ENCODE data around the gene JTB. TPM values are rescaled to one million over a fixed set of nuclear protein-coding genes. Genes with fewer than 3 reads are reported as not detected.

JTB gene
- total RNA-seq, 1 experiment from 2014 or later, result 123 TPM

- Histone ChIP-seq H3K36me3 (ENCODE audit: control insufficient read depth in 1 of 2, insufficient read depth in 2 of 2, low read length in 2 of 2) (peaks cover 11 to 21% of the 10 kb centered on the region in 2 experiments; a peak in 3 of 4 replicates), H4K20me1 (ENCODE audit: insufficient read depth) (no peaks in the 10 kb centered on the region), H2AFZ (ENCODE audit: low read depth, low read length, poor library complexity, severe bottlenecking) (no peak overlapping the region), H3K4me1 (ENCODE audit: control insufficient read depth in 1 of 2, insufficient read depth in 2 of 2, low read length in 2 of 2) (peaks cover 7 to 25% of the 10 kb centered on the region in 2 experiments; a peak in 3 of 4 replicates), H3K9ac (ENCODE audit: low read length) (peak overlapping the region; percentile 81), H3K79me2 (ENCODE audit: insufficient read depth, low read length) (peaks cover 65% of the 10 kb centered on the region), H3K4me2 (ENCODE audit: low read length) (peak overlapping the region; percentile 87), H3K27me3 (ENCODE audit: insufficient read depth, low read length) (no peaks in the 10 kb centered on the region), H3K9me3 (ENCODE audit: control insufficient read depth in 1 of 2, insufficient read depth in 1 of 2, low read depth in 1 of 2, low read length in 2 of 2) (no peaks in the 10 kb centered on the region), H3K27ac (ENCODE audit: low read depth, low read length) (peak overlapping the region; percentile 94), H3K4me3 (replicated peaks in 1 of 2; ENCODE audit: low read depth in 1 of 2, low read length in 2 of 2) (peak overlapping the region; percentile 64 to 88), H3K9me2 (ENCODE audit: insufficient read depth) (no peaks in the 10 kb centered on the region)
- RAD21 ChIA-PET (ENCODE audit: low non-redundant PET in 1 of 2, low total read pairs in 2 of 2, uncharacterized antibody in 2 of 2, unreplicated experiment in 2 of 2), result no interaction called here
- intact Hi-C loops (cut with micrococcal nuclease), result no loop called here
- TF ChIP-seq POLR2AphosphoS5 (IDR thresholded peaks at IDR 0.05; ENCODE audit: low read depth, low read length) (no peak), MAX (IDR thresholded peaks at IDR 0.05) (no peak), CBX3 (IDR thresholded peaks at IDR 0.05; ENCODE audit: low read depth) (no peak), EZH2phosphoT487 (IDR thresholded peaks at IDR 0.05; ENCODE audit: borderline replicate concordance) (no peak), POLR2A (IDR thresholded peaks at IDR 0.05; ENCODE audit: borderline replicate concordance, extremely low read depth, insufficient read depth, insufficient read length) (no peak), SRF (IDR thresholded peaks at IDR 0.05; ENCODE audit: low read depth) (no peak), RAD21 (IDR thresholded peaks at IDR 0.05; ENCODE audit: low read depth) (no peak), SP1 (IDR thresholded peaks at IDR 0.05; ENCODE audit: low read depth) (no peak), CEBPB (IDR thresholded peaks at IDR 0.05; ENCODE audit: low read depth) (no peak), SIN3A (IDR thresholded peaks at IDR 0.05; ENCODE audit: low read depth) (no peak), ZFX (IDR thresholded peaks at IDR 0.05) (no peak), FOSL1 (IDR thresholded peaks at IDR 0.05; ENCODE audit: low read depth) (no peak), EGR1 (IDR thresholded peaks at IDR 0.05; ENCODE audit: low read depth) (no peak), EZH2 (IDR thresholded peaks at IDR 0.05) (no peak), ELF1 (IDR thresholded peaks at IDR 0.05; ENCODE audit: borderline replicate concordance, low read depth) (no peak), TCF7L2 (IDR thresholded peaks at IDR 0.05; ENCODE audit: borderline replicate concordance, extremely low read depth, insufficient read depth, insufficient read length) (no peak)
- TF ChIP-seq, protein P1, sequence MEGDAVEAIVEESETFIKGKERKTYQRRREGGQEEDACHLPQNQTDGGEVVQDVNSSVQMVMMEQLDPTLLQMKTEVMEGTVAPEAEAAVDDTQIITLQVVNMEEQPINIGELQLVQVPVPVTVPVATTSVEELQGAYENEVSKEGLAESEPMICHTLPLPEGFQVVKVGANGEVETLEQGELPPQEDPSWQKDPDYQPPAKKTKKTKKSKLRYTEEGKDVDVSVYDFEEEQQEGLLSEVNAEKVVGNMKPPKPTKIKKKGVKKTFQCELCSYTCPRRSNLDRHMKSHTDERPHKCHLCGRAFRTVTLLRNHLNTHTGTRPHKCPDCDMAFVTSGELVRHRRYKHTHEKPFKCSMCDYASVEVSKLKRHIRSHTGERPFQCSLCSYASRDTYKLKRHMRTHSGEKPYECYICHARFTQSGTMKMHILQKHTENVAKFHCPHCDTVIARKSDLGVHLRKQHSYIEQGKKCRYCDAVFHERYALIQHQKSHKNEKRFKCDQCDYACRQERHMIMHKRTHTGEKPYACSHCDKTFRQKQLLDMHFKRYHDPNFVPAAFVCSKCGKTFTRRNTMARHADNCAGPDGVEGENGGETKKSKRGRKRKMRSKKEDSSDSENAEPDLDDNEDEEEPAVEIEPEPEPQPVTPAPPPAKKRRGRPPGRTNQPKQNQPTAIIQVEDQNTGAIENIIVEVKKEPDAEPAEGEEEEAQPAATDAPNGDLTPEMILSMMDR (IDR thresholded peaks at IDR 0.05 in 2 of 3, conservative IDR thresholded peaks at IDR 0.05 in 1 of 3; ENCODE audit: borderline replicate concordance in 1 of 3, insufficient read depth in 1 of 3, low read depth in 2 of 3, low read length in 2 of 3), result no peak
- TF ChIP-seq, protein P2, sequence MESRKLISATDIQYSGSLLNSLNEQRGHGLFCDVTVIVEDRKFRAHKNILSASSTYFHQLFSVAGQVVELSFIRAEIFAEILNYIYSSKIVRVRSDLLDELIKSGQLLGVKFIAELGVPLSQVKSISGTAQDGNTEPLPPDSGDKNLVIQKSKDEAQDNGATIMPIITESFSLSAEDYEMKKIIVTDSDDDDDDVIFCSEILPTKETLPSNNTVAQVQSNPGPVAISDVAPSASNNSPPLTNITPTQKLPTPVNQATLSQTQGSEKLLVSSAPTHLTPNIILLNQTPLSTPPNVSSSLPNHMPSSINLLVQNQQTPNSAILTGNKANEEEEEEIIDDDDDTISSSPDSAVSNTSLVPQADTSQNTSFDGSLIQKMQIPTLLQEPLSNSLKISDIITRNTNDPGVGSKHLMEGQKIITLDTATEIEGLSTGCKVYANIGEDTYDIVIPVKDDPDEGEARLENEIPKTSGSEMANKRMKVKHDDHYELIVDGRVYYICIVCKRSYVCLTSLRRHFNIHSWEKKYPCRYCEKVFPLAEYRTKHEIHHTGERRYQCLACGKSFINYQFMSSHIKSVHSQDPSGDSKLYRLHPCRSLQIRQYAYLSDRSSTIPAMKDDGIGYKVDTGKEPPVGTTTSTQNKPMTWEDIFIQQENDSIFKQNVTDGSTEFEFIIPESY (IDR thresholded peaks at IDR 0.05; ENCODE audit: extremely low read depth, insufficient replicate concordance, low read length), result no peak
- TF ChIP-seq, protein P3, sequence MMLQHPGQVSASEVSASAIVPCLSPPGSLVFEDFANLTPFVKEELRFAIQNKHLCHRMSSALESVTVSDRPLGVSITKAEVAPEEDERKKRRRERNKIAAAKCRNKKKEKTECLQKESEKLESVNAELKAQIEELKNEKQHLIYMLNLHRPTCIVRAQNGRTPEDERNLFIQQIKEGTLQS (IDR thresholded peaks at IDR 0.05), result no peak
- TF ChIP-seq, protein P4, sequence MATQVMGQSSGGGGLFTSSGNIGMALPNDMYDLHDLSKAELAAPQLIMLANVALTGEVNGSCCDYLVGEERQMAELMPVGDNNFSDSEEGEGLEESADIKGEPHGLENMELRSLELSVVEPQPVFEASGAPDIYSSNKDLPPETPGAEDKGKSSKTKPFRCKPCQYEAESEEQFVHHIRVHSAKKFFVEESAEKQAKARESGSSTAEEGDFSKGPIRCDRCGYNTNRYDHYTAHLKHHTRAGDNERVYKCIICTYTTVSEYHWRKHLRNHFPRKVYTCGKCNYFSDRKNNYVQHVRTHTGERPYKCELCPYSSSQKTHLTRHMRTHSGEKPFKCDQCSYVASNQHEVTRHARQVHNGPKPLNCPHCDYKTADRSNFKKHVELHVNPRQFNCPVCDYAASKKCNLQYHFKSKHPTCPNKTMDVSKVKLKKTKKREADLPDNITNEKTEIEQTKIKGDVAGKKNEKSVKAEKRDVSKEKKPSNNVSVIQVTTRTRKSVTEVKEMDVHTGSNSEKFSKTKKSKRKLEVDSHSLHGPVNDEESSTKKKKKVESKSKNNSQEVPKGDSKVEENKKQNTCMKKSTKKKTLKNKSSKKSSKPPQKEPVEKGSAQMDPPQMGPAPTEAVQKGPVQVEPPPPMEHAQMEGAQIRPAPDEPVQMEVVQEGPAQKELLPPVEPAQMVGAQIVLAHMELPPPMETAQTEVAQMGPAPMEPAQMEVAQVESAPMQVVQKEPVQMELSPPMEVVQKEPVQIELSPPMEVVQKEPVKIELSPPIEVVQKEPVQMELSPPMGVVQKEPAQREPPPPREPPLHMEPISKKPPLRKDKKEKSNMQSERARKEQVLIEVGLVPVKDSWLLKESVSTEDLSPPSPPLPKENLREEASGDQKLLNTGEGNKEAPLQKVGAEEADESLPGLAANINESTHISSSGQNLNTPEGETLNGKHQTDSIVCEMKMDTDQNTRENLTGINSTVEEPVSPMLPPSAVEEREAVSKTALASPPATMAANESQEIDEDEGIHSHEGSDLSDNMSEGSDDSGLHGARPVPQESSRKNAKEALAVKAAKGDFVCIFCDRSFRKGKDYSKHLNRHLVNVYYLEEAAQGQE (IDR thresholded peaks at IDR 0.05; ENCODE audit: low read depth), result no peak
- DNase-seq (ENCODE audit: low read depth, low spot score) (no peak), ATAC-seq (no peak)
- BruUV-seq (replicated peaks), result no TSS peak
- CTCF ChIA-PET, result interaction anchor here (1.3 kb wide), 1 partner anchor 10 kb away, joined by 4 read pairs; the partner anchor contains the start of gene DENND4B
- POLR2A ChIA-PET, result interaction anchor here (1.4 to 2.7 kb wide), 3 partner anchors 11 to 33 kb away, joined by 3 to 7 read pairs (median 5); partner anchors contain the start of genes CREB3L4 and RPS27
Observed at GRCh38 chr1:153956997-153957715, 20.3 kb downstream of the JTB start.

Measured in HCT116 (cell line).